GM23338 (cell line): Measurements from ENCODE around the gene ABHD6. TPM values are rescaled to one million over a fixed set of nuclear protein-coding genes. Genes with fewer than 3 reads are reported as not detected.

Experiments used
- ATAC-seq: fragments of 200-7000 bp; cut with Tn5 transposase; 3 replicates; pipeline ENCODE4 v1.9.1; 2020
- DNase-seq: peaks from one replicate; pipeline ENCODE4 v3.0.0-alpha.2; 2015; ENCODE audit warnings: low spot score
- H2AFZ ChIP-seq: fragments of 200-600 bp; sonication (generic); 2 replicates; pipeline ENCODE4 v1.8.0; 2016; ENCODE audit warnings: antibody characterized with exemption, mild to moderate bottlenecking, moderate library complexity
- H3F3A ChIP-seq: fragments of 200-600 bp; sonication (generic); replicated peaks from 2 replicates; pipeline ENCODE4 v1.8.0; 2017; ENCODE audit warnings: antibody characterized with exemption, mixed run types, low read depth
- H3K27ac ChIP-seq: fragments of 200-600 bp; sonication (generic); 2 replicates; pipeline ENCODE4 v1.6.1; 2016; ENCODE audit warnings: low read depth
- H3K27me3 ChIP-seq: fragments of 200-600 bp; sonication (generic); 2 replicates; pipeline ENCODE4 v1.8.0; 2016; ENCODE audit warnings: mild to moderate bottlenecking, mixed run types, moderate library complexity; ENCODE audit not compliant: insufficient read depth
- H3K36me3 ChIP-seq: fragments of 200-600 bp; sonication (generic); 2 replicates; pipeline ENCODE4 v1.8.0; 2016; ENCODE audit warnings: mild to moderate bottlenecking; ENCODE audit not compliant: insufficient read depth
- H3K4me1 ChIP-seq: fragments of 200-600 bp; sonication (generic); 2 replicates; pipeline ENCODE4 v1.8.0; 2016; ENCODE audit warnings: mild to moderate bottlenecking, moderate library complexity; ENCODE audit not compliant: insufficient read depth
- H3K4me2 ChIP-seq: fragments of 200-600 bp; sonication (generic); 2 replicates; pipeline ENCODE4 v1.7.1; 2017; ENCODE audit warnings: mixed run types
- H3K4me3 ChIP-seq: fragments of 200-600 bp; sonication (generic); 2 replicates; pipeline ENCODE4 v1.6.1; 2016; ENCODE audit warnings: mixed run types
- H3K79me2 ChIP-seq: fragments of 200-600 bp; sonication (generic); replicated peaks from 2 replicates; pipeline ENCODE4 v1.8.0; 2017; ENCODE audit warnings: mild to moderate bottlenecking; ENCODE audit not compliant: insufficient read depth
- H3K9me2 ChIP-seq: fragments of 200-600 bp; sonication (generic); 2 replicates; pipeline ENCODE4 v1.8.0; 2017; ENCODE audit not compliant: insufficient read depth
- H4K20me1 ChIP-seq: fragments of 200-600 bp; sonication (generic); replicated peaks from 2 replicates; pipeline ENCODE4 v1.8.0; 2017; ENCODE audit warnings: mild to moderate bottlenecking; ENCODE audit not compliant: insufficient read depth
- H3K27ac Mint-ChIP-seq: 2 replicates; pipeline ENCODE4 v1.8.0; 2020; ENCODE audit warnings: inconsistent platforms, mild to moderate bottlenecking, moderate library complexity, mixed read lengths
- H3K27me3 Mint-ChIP-seq: 3 replicates; pipeline ENCODE4 v1.8.0; 2022; ENCODE audit warnings: low read depth, mild to moderate bottlenecking, moderate library complexity, mixed read lengths, inconsistent platforms; ENCODE audit not compliant: insufficient read depth, poor library complexity
- H3K36me3 Mint-ChIP-seq: 3 replicates; pipeline ENCODE4 v1.8.0; 2021; ENCODE audit warnings: low read depth, mild to moderate bottlenecking, inconsistent platforms, moderate library complexity, mixed read lengths
- H3K4me1 Mint-ChIP-seq: 3 replicates; pipeline ENCODE4 v1.8.0; 2020; ENCODE audit warnings: mild to moderate bottlenecking, inconsistent platforms, mixed read lengths
- H3K4me3 Mint-ChIP-seq: 3 replicates; pipeline ENCODE4 v1.8.0; 2021; ENCODE audit warnings: moderate library complexity, mild to moderate bottlenecking, inconsistent platforms, mixed read lengths
- H3K9me3 Mint-ChIP-seq: 3 replicates; pipeline ENCODE4 v1.8.0; 2020; ENCODE audit warnings: moderate library complexity, mild to moderate bottlenecking, inconsistent platforms, mixed read lengths
- CREB1 ChIP-seq: fragments of 250-450 bp; sonication (Bioruptor Pico); IDR thresholded peaks from 2 replicates; pipeline ENCODE4 v1.5.0; 2020; ENCODE audit warnings: low read depth, mild to moderate bottlenecking, moderate library complexity
- CTCF ChIP-seq, 2 experiments: fragments of 200-600 bp in 1 of 2; sonication (generic) in 1 of 2; conservative IDR thresholded peaks; 2 replicates each; pipeline versions ENCODE4 v1.5.1 to v1.6.1; 2016 to 2017; ENCODE audit warnings: antibody characterized with exemption in 2 of 2, low read depth in 2 of 2, mild to moderate bottlenecking in 2 of 2, moderate library complexity in 1 of 2
- EZH2 ChIP-seq: fragments of 200-600 bp; sonication (generic); IDR thresholded peaks from one replicate; pipeline ENCODE4 v1.8.0; 2017; ENCODE audit warnings: antibody characterized with exemption, mild to moderate bottlenecking, low read depth; ENCODE audit not compliant: unreplicated experiment
- EZH2phosphoT487 ChIP-seq: fragments of 200-600 bp; sonication (generic); IDR thresholded peaks from one replicate; pipeline ENCODE4 v1.8.1; 2018; ENCODE audit warnings: antibody characterized with exemption; ENCODE audit not compliant: unreplicated experiment
- NANOG ChIP-seq: IDR thresholded peaks from 2 replicates; pipeline ENCODE4 v1.6.1; 2016; ENCODE audit warnings: antibody characterized with exemption, borderline replicate concordance
- POLR2AphosphoS5 ChIP-seq: IDR thresholded peaks from 2 replicates; pipeline ENCODE4 v1.6.1; 2016; ENCODE audit warnings: antibody characterized with exemption, low read depth
- REST ChIP-seq: IDR thresholded peaks from one replicate; pipeline ENCODE4 v1.6.1; 2018; ENCODE audit warnings: antibody characterized with exemption; ENCODE audit not compliant: unreplicated experiment
- STAT1 ChIP-seq: IDR thresholded peaks from one replicate; pipeline ENCODE4 v1.6.1; 2016; ENCODE audit warnings: antibody characterized with exemption; ENCODE audit not compliant: unreplicated experiment
- ZNF331 ChIP-seq: fragments of 250-450 bp; sonication (Bioruptor Pico); IDR thresholded peaks from 2 replicates; pipeline ENCODE4 v1.5.0; 2020; ENCODE audit warnings: low read depth, mild to moderate bottlenecking, moderate library complexity
- polyA plus RNA-seq: library from polyadenylated mRNA; unstranded; fragments of >200 nt; fragmentation: Nextera tagmentation; extraction: Ambion mirVana; gene quantifications from 2 replicates; pipeline ENCODE4 v1.2.1, GENCODE V29; 2016
- total RNA-seq: library from RNA; depleted of rRNA; stranded (reverse); fragments of >200 nt; shearing (Covaris generic); gene quantifications from 2 replicates; pipeline ENCODE4 v1.2.3, GENCODE V29; 2014

ABHD6 gene
- total and polyA plus RNA-seq, 2 experiments from 2014 or later = 3.7 to 5.5 TPM

GRCh38 chr3:58256061-58256460, 18.5 kb downstream of the ABHD6 start:
- H3K4me1 ChIP-seq = no peaks in the 10 kb centered on the region
- no peak overlapping the region for H3K27ac Mint-ChIP-seq

GRCh38 chr3:58256511-58256910, 18.9 kb downstream of the ABHD6 start:
- H3K9me2 ChIP-seq = no peaks in the 10 kb centered on the region
- Mint-ChIP-seq H3K9me3 (no peaks in the 10 kb centered on the region), H3K4me1 (no peaks in the 10 kb centered on the region), H3K27ac (no peak overlapping the region), H3K4me3 (no peak overlapping the region), H3K36me3 (no peaks in the 10 kb centered on the region), H3K27me3 (peaks cover 2% of the 10 kb centered on the region)
- no peaks in the 10 kb centered on the region for H3K4me1 ChIP-seq
- no peak overlapping the region for H3K27ac ChIP-seq
- no peaks in the 10 kb centered on the region for H3F3A ChIP-seq
- no peak for TF ChIP-seq CTCF (conservative IDR thresholded peaks at IDR 0.05; ENCODE audit: low read depth in 2 of 2)
- TF ChIP-seq ZNF331 (CRISPR knock-in tag) = no peak
- no peak for TF ChIP-seq NANOG
- TF ChIP-seq EZH2phosphoT487 = no peak
- TF ChIP-seq CREB1 = no peak
- no peak for TF ChIP-seq POLR2AphosphoS5
- no peak for TF ChIP-seq STAT1
- no peaks in the 10 kb centered on the region for H3K79me2 ChIP-seq
- H3K27me3 ChIP-seq = no peaks in the 10 kb centered on the region
- no peak overlapping the region for H3K4me3 ChIP-seq
- H4K20me1 ChIP-seq = no peaks in the 10 kb centered on the region
- no peak overlapping the region for H2AFZ ChIP-seq
- no peaks in the 10 kb centered on the region for H3K36me3 ChIP-seq
- ATAC-seq = no peak
- H3K4me2 ChIP-seq = no peak overlapping the region
- DNase-seq = no peak

More at GRCh38 chr3:58256061-58256460, 18.5 kb downstream of the ABHD6 start:
- Histone ChIP-seq H3K4me2 (no peak overlapping the region), H3K27me3 (no peaks in the 10 kb centered on the region), H3F3A (no peaks in the 10 kb centered on the region), H3K27ac (no peak overlapping the region), H3K79me2 (no peaks in the 10 kb centered on the region), H4K20me1 (no peaks in the 10 kb centered on the region), H3K9me2 (no peaks in the 10 kb centered on the region), H2AFZ (no peak overlapping the region), H3K4me3 (no peak overlapping the region), H3K36me3 (no peaks in the 10 kb centered on the region)
- no peaks in the 10 kb centered on the region for H3K36me3 Mint-ChIP-seq
- DNase-seq = no peak
- H3K4me1 Mint-ChIP-seq = no peaks in the 10 kb centered on the region
- no peak overlapping the region for H3K4me3 Mint-ChIP-seq
- no peaks in the 10 kb centered on the region for H3K9me3 Mint-ChIP-seq
- ATAC-seq = no peak
- TF ChIP-seq ZNF331 (CRISPR knock-in tag) (no peak), STAT1 (no peak)
- peaks cover 2% of the 10 kb centered on the region for H3K27me3 Mint-ChIP-seq

- Mint-ChIP-seq H3K27me3 (peaks cover 2% of the 10 kb centered on the region), H3K36me3 (no peaks in the 10 kb centered on the region), H3K27ac (no peak overlapping the region), H3K4me3 (no peak overlapping the region), H3K9me3 (no peaks in the 10 kb centered on the region), H3K4me1 (no peaks in the 10 kb centered on the region)
- TF ChIP-seq NANOG (no peak), EZH2 (no peak), CREB1 (no peak), REST (no peak)
- ATAC-seq (no peak), DNase-seq (no peak)
- no peaks in the 10 kb centered on the region for H3K79me2 ChIP-seq
- no peak overlapping the region for H2AFZ ChIP-seq
- H3K36me3 ChIP-seq = no peaks in the 10 kb centered on the region
- H3K4me1 ChIP-seq = no peaks in the 10 kb centered on the region
- no peak overlapping the region for H3K4me3 ChIP-seq
- H4K20me1 ChIP-seq = no peaks in the 10 kb centered on the region
- no peak overlapping the region for H3K27ac ChIP-seq
- H3F3A ChIP-seq = no peaks in the 10 kb centered on the region
- H3K9me2 ChIP-seq = no peaks in the 10 kb centered on the region
- no peak overlapping the region for H3K4me2 ChIP-seq
- no peaks in the 10 kb centered on the region for H3K27me3 ChIP-seq
Measured at GRCh38 chr3:58258392-58259055, 20.9 kb downstream of the ABHD6 start.
